Retina (tissue), 1 donor: ENCODE data around the gene KCND2.
"Not testable (repeated sequence)": the region's sequence is repeated elsewhere in the genome, so short reads cannot be mapped to it uniquely, and the experiment has no call there.

Source experiments
- DNase-seq: peaks from one replicate; pipeline ENCODE4 v3.0.0-alpha.2; 2016

The KCND2 gene

GRCh38 chr7:120502825-120503224 lies 229.8 kb downstream of the KCND2 start:
- no peak for DNase-seq

- no peak for DNase-seq
Measured at GRCh38 chr7:120504386-120504785, 231.4 kb downstream of the KCND2 start.

- no peak for DNase-seq
Measured at GRCh38 chr7:120505770-120506169, 232.8 kb downstream of the KCND2 start.

DNA sequence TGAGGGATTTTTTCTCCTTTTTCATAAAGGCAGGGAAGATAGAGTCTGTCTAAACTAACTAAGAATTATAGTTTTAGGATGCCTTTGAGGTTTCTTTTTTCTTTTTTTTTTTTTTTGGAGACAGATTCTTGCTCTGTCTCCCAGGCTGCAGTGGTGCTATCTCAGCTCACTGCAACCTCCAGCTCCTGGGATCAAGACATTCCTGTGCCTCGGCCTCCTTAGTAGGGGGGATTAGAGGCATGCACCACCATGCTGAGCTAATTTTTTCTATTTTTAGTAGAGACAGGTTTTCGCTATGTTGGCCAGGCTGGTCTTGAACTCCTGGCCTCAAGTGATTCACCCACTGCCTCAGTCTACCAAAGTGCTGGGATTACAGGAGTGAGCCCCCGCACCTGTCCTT lies 239.7 kb downstream of the KCND2 start:
- DNase-seq = no peak

DNA sequence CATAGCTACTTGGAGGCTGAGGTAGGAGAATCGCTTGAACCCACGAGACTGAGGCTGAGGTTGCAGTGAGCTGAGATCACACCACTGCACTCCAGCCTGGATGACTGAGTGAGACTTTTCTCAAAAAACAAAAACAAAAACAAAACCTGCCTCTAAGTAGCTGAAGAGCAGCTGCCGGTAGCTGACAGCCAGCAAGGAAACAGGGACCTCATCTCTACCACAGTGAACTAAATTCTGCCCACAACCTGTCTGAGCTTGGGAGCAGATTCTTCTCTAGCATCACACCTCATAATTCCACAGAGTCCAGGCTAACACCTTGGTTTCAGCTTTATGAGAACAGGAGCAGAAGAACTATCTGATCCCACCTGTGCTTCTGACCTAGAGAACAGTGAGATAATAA lies 246.2 kb downstream of the KCND2 start:
- DNase-seq = no peak

DNA sequence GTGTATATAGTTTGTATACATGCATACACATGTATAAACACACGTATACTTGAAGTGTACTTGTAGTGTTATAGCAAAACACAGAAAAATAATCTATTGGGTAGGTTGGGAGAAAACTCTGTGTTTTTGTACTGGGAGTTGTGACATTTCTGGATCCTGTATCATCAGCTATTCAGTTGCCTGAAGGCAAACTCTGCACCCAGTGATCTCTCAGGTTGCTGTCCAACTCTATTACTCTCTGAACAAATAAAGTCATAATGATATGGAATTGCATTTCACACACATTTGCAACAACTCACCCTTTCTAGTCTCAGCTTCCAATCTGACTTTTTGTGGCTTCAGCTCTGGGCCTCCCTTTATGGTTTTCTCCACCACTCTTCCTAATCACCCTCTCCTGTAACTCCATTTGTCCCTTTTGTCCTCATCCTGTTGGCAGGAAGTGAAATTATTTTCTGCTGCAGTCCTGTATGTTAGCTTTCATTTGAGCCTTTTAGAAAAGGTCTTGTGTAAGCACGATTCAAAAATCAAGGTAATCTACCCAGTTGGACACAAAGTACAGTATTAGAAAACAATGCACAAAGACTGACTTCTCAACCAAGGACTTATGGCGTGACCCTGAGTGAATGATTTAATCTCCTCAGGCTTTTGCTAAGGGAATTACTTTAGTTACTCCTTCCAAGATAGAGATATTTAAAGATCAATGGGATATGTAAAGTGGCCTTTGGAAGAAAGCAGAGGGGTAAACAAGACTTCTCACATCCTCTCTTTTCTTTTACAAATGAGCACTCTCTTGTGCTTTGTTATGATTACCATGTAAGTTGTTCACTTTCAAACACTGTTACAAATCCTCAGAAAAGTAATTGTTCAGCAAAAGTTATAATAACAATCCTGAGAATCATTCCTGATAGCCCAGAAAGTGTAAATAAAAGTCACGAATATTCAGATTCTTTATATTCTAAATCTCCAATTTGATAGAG lies 249.1 kb downstream of the KCND2 start:
- no peak for DNase-seq

DNA sequence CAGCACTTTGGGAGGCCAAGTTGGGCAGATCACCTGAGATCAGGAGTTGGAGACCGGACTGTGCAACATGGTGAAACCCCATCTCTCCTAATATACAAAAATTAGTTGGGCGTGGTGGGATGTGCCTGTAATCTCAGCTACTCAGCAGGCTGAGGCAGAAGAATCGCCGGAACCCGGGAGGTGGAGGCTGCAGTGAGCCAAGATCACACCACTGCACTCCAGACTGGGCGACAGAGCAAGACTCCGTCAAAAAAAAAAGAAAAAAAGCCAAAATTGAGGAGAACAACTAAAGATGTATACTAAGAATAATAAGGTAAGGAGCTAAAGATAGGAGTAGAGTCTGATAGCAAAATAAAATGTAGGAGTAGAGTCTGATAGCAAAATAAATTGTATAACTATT lies 251.0 kb downstream of the KCND2 start:
- DNase-seq = no peak

DNA sequence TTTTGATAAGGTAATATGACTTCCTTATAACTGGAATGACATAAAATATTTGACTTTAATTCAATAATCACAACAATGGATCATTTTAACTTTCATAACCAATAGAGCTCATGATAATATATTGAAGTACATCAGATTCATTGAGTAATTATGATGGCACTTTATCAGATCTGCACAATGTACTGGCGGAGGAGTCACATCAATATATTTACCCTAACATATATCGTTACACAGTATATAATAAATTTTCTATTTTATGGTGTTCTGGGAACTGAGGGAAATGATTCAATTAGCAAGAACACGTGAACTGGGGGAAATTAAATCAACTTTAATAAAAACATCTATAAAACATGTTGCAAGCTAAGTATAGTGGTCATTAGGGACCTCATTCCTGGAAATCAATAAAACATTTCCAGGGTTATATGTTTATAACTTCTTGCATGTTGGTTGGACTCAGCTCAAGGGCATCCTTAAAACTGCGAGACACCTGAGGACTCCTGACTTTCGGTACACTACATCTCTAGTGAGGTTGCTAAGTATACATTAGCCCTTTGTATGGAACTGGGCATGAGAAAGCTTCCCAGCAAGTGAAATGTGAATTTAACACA lies 254.0 kb downstream of the KCND2 start:
- no peak for DNase-seq

DNA sequence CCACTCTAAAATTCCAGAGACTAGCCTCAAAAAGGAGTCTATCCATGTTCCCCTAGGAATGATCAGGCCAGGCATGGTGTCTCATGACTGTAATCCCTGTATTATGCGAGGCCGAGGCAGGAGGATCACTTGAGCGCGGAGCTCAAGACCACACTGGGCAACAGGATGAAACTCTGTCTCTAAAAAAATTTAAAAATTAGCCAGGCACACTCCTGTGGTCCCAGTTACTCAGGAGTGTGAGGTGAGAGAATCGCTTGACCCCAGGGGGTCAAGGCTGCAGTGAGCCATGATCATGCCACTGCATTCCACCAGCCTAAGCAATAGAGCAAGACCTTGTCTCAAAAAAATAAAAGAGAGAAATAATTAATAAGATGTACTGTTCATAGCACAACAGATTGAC lies 256.8 kb downstream of the KCND2 start:
- DNase-seq = no peak

GRCh38 chr7:120538335-120538734 lies 265.4 kb downstream of the KCND2 start:
- DNase-seq = no peak

- no peak for DNase-seq
Measured at GRCh38 chr7:120539321-120539720, 266.3 kb downstream of the KCND2 start.

DNA sequence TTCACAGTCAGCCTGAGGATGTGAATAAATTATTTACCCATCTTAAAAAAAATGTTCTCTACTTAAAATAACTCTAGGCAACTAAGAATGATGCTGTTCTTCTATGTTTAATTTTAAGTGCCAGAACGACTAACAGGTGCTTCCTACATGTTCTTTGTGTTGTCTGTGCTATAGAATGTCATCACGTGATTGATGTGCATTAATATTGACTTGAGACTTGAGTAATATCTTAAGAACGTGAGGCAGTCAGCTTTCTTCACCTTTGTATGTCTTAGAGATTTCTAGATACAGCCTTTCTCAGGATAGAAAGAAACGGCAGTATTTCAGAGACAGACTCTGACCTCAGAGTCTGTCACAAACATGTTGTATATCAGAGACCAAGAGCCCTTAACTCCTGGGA lies 274.6 kb downstream of the KCND2 start:
- no peak for DNase-seq

DNA sequence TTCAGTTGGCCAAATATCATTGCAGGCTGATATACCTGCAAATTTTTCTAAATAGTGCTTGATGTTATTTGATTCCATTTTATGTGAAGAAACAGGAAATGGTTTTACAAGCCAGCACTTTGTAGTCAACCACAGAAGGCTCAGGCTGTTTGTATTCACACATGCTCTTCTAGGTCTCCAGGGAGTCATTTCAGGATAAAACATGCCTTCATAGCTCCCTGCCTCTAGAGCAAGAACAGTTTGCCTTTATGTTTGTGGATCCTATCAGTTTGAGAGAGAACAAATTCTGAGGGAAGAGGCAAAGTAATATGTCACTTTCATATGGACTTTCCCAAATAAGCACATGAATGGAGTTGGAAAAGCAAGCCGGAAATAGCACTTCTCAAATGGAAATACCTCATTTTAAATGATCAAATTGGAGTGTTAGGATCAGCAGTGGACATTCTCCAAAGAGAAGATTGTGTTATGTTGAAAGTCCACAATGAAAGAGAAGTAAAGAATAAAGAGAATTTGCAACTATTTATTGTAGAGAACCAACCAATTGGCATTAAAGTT lies 277.6 kb downstream of the KCND2 start:
- no peak for DNase-seq

GRCh38 chr7:120553491-120553890 lies 280.5 kb downstream of the KCND2 start:
- DNase-seq = no peak

DNA sequence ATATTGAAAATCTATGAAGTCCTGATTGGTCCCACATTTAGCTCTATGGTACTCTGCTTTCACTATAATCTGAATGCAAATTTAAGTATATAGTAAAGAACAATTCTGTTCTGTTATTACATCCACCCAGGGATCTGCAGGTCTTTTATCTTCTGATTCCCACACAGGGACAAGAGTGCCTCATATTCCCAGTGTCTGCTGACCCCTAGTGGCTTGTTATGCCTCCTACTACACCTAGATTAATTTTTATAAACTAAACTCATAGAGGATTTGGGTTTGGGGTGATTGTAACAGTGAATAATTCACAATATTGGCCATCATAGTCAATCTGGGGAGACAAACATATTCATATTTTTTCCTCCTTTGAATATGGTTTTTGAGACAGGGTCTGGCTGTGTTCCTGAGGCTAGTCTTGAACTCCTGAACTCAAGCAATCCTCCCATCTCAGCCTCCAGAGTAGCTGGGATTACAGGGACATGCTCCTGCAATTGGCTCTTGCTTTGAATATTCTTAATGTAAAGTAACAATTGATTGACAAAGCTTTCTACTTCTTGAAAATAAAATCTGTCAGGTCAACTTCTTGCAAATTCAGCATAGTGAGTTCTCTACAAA lies 282.1 kb downstream of the KCND2 start:
- peak; percentile 28 for DNase-seq

DNA sequence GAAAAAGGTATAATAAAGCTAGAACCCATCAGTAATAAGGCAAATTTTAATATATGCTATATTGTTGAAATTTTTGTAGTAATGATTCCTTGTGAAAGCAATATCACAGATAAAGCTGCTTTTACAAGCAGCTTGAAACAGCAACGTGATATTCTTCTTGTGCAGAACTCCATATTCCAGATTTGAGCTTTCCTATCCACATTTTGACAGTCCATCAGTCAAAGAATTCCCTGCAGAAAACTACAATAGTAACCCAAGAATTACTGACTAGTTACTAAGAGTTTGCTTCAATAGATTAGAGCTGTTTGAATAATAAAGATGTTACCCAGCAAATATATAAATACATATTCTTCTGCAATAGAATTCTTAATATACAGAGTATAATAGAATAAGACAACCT lies 291.2 kb downstream of the KCND2 start:
- no peak for DNase-seq

DNA sequence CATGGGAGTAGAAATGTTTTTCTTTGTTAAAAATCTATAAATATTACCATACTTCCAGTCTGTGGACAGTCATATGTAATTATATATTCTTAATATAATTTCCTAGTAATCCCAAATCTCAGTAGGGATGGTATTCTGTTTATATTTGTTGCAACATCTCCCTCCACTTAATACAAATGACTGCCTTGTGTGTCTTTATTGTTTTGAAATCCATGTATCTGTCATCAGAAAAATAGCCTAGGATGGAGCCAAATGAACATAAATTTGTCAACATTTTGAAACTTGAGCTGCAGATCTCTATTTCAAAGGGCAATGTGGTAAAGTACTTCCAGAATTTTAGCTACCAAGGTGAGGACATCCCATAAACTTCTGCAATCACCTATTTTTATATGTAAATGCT lies 294.2 kb downstream of the KCND2 start:
- no peak for DNase-seq

GRCh38 chr7:120578657-120579056 lies 305.7 kb downstream of the KCND2 start:
- not testable (repeated sequence) for DNase-seq

DNA sequence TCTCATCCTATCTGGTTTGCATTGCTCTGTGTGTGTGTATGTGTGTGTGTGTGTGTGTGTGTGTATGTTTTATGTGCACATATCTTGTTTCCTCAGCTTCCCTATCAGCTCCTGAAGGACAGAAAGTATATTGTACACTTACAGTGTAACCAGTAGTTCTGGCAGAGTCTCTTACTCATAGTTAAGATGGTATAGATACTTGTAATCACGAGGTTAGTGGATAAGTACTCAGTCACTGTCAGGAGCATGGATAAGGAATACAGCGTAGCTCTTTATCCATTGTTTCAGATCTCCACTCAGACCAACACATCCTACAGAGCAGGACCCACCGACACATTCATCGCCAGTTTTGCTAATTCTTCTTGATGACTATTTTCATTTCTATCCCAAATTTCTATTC lies 309.9 kb downstream of the KCND2 start:
- DNase-seq = no peak

DNA sequence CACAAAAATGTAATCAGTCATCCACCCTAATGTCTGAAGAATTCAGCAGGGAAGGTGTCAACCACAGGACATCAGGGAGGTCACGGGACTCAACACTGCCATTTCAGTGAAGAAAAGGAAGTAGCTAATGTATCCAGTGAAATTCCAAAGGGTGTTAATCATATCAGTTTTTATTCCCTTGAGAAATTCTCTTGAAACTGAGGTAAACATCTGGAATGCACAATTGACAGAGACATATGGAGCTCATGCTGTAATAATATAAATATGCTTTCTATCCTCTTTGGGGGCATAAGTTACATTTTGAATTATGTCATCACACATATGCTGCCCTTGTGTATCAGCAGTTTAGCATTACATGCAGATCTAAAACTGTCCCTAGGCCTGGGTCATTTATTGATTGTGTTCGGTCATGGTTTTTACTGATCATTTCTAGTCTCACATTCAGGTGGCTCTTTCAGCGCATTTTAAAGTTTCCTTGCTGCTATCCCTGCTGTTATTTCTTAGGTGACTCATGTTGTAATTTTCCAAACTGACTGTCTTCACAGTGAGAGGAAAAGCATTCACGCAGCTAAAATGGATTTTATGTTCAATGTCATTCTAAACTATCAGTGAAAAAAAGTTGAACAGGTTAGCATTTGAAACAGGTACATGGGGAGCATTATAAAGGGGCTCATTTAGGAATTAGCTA lies 311.1 kb downstream of the KCND2 start:
- no peak for DNase-seq

GRCh38 chr7:120586571-120586970 lies 313.6 kb downstream of the KCND2 start:
- DNase-seq = no peak

DNA sequence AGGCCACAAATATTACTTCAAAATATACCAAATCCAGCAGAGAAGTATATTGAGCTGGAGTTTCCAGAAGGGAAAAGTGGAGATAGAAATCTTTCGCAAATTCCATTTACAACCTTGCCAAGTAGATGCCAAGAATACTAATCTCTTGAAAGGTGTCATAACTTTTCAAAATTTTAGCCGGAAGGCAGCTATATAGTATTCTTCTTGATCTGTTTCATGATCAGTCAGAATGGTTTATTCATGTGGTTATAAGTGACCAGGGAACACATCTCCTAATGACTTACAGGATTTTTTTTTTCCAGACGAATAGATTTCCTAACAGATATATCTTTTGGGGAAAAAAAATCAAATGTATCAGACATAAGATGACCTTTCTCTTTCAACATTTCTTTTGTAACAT lies 314.3 kb downstream of the KCND2 start:
- no peak for DNase-seq

DNA sequence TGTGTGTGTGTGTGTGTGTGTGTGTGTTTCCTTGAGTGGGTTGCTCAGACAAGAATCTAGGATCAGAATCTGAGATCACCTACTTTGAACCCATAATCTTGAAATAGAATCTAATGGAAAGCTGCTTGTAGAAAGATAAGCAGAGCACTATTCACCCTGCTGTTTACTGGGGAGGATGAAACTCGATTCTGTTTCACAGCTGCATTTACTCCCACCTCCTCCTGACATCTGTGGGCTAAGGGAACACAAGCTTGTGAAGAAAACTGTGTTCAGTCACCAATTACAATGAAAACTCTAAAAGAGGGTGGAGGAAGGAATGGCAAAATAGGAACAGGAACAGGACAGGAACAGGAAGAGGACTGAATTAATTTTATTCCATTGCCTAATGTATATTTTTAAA lies 315.4 kb downstream of the KCND2 start:
- DNase-seq = no peak
